Stimulated activated CD4-positive, alpha-beta T cell treated with anti-CD3 and anti-CD28 coated beads, Interleukin-1b, Interleukin-23, amount 100 ng/mL, for 48 hours (primary cell): ENCODE measurements around the gene TMEM269.
A peak's percentile ranks its signal among the peaks of the same experiment; 100 is the strongest.
"Not testable (repeated sequence)": the region's sequence is repeated elsewhere in the genome, so short reads cannot be mapped to it uniquely, and the experiment has no call there.

Experiments used
- DNase-seq: peaks from one replicate; pipeline ENCODE4 v3.0.0-alpha.2; 2020

The TMEM269 gene

DNA sequence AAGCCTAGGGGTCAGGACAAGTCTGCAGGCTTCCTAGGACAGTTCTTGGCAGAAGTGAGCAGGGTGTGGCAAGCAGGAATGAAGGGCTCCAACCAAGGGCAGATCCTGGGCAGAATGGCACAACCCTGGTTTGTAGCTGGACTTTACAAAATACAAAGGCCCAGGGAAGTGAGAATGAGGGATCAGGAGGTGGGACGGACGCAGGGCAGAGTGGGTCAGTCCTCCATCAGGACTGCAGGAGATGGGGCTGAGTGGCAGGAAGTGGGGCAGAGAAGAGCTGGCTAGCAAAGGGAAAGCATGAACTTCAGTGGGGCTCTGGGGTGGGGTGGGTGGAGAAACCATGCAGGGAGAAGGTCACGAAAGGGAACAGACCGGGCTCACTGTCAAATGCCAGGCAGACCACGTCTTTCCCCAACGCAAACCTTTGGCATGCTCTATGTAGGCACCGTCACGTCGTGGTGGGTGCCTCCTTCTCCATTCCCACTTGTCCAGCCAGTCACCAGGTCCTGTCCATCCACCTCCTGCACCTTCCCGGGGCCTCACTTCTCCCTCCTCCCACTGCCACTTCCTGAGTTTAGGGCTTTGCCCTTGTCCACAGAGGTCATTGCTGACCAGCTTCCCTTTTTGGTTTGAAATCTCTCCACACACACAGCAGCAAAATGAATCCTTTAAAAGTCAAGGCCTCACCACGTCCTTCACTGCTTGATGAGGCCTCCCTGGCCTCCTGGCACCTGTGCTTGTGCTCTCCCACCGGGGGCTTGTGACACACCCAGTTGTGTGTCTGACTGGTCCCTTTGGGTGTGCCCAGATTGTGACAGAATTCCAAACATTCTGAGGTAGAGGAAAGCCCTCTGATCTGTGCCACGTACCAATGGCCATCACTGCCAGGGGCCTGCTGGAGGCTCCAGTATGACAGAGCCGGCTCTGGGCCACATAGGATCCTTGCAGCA is 36.1 kb upstream of the TMEM269 start:
- no peak for DNase-seq

DNA sequence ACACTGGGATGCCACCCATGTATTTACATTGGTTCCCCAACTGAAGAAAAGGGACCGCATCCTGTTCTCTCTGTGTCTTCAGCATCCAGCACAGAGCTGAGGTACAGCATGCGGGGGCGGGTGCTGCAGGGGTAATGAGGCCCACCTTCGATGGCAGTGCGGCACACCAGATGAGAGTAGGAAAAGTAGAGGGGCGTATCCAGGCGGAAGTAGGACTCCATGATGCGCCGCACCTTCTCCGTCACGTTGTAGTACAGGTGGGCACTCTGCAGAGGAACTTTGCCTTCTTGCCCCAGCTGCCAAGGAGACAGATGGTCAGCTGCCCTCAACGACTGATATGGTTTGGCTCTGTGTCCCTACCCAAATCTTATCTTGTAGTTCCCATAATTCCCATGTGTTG is 34.8 kb upstream of the TMEM269 start:
- DNase-seq: no peak

DNA sequence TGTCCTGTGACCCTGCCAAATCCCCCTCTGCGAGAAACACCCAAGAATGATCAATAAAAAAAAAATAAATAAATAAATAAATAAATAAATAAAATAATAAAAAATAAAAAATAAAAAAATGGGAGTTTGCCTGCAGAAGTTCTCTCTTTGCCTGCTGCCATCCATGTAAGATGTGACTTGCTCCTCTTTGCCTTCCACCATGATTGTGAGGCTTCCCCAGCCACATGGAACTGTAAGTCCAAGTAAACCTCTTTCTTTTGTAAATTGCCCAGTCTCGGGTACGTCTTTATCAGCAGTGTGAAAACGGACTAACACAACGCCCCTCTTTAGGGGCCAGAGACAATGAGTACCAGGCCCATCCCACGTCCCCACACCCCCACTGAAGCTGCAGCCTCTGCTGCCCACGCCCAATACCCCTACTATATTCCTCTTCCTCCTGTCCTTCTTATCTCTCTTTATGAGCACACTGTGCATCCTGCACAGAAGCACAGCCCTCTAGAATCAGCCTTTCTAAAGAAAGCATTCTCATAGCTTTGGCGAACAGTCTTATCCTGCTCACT is 33.2 kb upstream of the TMEM269 start:
- DNase-seq: not testable (repeated sequence)

- no peak for DNase-seq
Observed at GRCh38 chr1:42752284-42752683, 32.5 kb upstream of the TMEM269 start.

- DNase-seq: no peak
Observed at GRCh38 chr1:42753070-42753469, 31.7 kb upstream of the TMEM269 start.

DNA sequence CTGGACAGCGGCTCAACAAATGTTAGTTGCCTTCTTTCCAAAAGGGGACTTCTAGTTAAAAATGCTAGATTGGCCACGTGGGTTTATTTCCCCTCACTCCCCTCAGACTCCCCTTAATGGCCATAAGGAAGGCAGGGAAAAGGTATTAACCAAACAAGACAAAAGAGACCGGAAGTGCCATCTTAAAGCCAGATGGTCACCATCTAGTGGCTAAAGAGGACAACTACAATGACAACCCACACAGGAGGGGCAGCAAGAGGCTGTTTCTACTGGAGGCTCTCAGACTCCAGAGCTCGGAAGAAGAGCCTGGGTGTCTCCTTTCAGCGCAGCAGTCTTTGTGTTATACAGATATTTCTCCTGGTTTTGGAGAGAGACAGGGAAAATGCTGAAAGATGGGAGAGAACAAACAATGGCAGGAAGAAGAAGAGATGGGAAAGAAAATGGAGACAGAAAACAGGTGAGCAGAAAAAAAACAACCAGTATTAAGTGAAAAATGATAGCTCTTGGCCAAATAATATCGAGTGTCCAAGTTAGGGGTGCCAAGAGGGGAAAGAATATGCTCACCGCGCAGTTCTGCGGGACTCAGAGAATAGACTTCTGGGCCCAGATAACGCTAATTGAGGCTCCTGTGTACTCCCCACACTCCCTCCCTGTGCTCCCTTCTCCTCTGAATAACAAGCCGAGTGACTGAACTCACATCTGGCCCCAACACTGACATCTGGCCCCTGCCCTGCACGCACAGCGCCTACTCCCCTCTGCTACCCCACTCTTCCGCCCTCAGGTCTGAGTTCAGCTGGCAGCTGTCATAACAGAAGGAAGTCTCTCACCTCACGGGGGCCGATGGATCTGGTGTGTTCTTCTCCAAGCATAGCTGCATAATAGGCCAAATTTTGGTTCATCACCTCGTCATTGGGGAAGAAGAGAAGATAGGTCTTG is 27.6 kb upstream of the TMEM269 start:
- no peak for DNase-seq

DNA sequence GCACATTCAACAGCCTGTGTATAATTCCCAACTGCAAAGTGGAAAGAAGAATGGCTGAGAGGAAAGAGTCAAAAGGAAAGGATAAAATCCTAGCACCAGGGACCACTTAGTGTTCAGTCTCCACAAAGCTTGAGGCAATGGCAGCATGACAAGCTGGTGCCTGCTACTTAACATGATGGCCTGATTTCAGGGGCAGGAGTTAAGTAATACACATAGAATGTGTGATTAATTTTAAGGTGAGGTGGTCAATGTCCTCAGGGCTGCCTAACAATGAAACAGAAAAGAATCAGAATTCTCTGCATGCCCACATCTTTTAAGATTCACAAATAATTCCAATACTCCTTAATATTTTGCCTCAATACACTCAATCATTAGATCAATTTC is 26.9 kb upstream of the TMEM269 start:
- no peak for DNase-seq

GRCh38 chr1:42758641-42759040 is 26.1 kb upstream of the TMEM269 start:
- DNase-seq: no peak

DNA sequence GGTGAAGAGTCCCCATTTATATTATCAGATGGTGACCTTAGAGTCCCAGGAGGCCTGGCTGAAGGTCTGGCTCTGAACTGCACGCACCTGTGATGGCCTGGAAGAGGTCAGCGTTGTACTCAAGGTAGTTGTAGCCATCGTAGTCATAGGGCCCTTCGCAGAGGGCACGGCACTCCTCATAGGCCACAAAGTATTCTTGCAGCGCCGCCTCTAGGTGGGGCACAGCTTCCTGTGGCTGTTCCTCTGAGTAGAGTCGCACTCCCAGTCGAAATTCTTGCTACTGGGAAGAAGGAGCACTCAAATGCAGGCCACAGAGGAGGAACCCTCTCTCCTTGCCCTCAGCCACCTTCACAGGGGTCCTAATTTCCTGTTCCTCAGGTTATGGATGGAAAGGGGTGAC is 25.7 kb upstream of the TMEM269 start:
- no peak for DNase-seq

GRCh38 chr1:42761567-42761966 is 23.2 kb upstream of the TMEM269 start:
- DNase-seq: no peak

- DNase-seq: no peak
Observed at GRCh38 chr1:42762269-42762668, 22.5 kb upstream of the TMEM269 start.

DNA sequence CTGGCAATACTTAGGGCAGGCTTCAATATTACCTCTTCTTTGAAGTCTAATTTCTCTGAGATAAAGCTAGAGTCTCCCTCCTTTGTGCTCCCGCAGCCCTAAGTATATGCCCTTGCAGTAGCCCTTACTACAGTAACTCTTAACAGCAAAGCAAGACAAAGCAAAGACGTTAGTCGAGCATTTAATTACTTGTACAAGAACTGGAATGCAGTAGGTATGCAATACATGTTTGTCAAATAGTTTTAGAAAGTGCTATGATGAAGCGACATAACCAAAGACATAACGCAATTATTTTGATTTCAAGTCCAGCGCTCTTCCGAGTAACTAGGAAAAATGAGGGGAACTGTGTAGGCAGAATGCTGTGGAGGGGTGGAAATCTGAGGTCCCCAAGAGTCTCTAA is 19.5 kb upstream of the TMEM269 start:
- DNase-seq: no peak

DNA sequence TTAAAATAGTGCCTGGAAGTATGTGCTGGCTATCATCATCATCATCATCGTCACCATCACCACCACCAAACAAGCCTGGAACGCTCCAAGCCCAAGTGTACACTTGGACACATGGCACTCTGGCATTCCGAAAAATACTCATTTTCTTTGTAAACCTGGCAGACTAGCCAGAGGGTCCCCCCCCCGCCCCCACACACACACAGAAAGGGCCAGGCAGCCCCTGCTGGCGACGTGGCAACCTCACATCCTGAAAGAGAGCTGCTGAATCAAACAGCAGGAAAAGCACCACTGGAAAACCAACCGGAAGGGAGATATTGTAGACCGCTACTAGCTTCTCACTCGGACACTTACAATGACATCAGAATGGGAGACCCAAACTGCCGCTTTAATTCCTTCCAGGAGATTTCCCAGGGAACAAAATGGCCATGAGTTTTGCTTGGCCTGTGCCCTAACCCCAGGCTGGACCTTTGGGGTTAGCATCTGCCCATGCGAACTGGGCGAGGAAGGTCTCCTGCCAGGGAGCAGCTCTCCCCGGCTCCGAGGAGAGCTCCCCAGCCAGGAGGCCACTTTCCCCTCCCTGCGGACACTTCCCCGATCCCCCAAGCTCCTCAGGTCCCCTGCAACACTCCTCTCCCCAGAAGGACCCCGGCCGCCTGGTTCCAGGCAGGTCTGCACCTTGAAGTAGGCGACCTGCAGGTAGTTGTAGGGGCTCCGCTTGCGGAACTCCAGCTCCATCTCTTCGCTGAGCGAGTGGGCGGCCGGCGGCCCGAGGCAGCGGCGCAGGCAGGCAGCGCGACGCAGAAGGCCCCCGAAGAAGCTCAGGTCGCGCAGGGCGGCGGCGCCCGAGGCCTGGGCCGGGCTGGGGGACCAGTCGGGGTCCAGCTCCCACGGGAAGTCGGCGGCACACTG is 18.7 kb upstream of the TMEM269 start:
- peak; percentile 47 for DNase-seq

DNA sequence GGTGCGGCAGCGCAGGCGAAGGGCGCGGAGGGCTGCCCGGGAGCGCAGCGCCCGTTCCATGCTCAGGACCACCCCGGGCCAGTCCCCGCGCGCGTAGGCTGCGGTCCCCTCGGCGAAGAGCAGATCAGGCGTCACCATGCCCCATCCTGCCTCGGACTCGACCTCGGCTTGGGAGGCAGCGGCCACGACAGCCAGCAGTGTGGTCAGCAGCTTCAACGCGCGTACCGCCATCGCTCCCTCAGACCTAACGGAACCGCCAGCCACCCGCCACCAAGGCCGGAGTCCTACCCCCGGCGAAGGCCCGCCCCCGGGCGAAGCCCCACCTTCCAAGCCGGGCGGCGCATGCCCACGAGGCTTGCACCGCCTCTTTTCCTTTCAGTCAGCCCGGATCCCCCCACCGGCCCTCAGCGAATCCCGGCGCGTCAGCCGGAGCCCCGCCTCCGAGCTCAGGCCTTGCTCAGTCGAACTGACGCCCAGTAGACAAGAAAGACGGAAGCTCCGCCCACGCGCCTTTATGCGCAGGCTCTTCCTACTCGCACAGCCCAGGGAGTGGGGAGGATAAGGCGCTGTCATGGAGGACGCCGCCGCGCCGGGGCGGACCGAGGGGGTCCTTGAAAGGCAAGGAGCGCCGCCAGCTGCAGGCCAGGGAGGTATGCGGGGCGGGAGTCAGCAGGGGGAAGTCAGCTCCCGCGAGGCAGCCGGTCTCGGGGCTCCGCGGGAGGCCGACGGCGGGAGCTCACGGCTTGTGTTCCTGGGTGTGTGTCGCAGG is 17.9 kb upstream of the TMEM269 start, which contains the start of the genes C1orf50 and P3H1:
Gene C1orf50, plus strand, starts transcription at position 509 of the 769 bp plus-strand sequence. Its CDS starts 63 bp downstream, at position 572.
Gene P3H1, minus strand, starts transcription at position 288 of the 769 bp plus-strand sequence. Its CDS starts 57 bp downstream, at position 231.
- peak; percentile 100 for DNase-seq

- DNase-seq: no peak
Observed at GRCh38 chr1:42767510-42768000, 17.2 kb upstream of the TMEM269 start.

GRCh38 chr1:42768172-42768571 is 16.6 kb upstream of the TMEM269 start:
- DNase-seq: no peak

DNA sequence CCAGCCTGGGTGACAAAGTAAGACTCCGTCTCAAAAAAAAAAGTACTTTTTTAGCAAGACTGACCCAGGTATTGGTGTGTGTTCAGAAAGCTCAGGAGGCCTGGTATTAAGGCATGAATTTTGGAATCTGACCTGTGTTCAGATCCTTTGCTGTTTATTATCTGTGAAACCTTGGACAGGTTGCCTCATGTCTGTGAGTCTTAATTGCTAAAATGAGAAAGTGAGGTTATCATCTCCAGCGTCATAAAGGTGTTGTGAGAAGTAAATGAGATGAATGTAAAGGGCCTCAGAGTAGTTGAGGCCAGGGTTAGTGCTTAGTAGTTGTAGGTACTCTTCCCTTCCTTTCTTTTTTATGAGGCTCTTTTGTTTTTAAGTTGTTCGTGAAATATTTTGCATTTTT is 15.0 kb upstream of the TMEM269 start:
- no peak for DNase-seq

- no peak for DNase-seq
Observed at GRCh38 chr1:42773420-42773819, 11.4 kb upstream of the TMEM269 start.

GRCh38 chr1:42774928-42775526 is 9.8 kb upstream of the TMEM269 start:
- DNase-seq: no peak

DNA sequence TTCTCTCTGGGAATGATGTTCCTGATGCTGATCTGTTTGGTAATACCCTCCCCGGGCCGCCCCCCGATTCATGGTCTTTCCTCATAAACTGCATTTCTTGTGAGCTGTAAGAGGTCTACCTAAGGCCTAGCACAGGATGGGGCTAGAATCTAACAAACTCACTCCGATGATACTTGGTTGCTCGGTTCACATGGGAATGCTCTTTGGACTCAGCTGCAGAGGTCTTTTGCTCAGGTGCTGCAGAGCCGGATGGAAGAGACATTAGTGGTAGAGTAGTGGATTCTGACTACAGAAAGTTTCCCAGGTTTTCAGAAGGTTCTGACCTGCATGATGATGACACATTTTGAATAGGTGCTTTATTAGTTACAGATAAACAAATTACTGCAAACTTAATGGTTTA is 8.3 kb upstream of the TMEM269 start:
- no peak for DNase-seq

DNA sequence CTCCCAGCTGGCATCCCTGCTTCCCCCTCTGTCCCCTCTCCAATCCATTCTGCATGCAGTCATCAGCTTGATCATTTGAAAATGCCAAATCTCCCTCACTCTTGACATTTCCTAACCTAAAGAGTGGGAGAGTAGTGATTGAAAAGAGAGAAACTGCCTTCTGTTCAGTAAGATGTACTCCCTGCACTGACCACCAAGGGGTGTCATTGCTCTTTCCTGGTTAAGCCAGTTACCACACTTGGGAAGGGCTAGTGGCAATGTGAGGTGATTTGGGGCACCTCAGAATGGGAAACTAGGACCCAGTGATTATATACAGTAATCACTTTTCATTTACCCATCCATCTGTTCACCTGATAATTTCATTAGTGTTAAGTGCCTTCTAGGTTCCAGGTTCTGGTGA is 6.9 kb upstream of the TMEM269 start:
- DNase-seq: no peak
